Cardiac muscle cell (in vitro differentiated cells and primary cell): Measurements from ENCODE around the gene ACTR2. TPM values are rescaled to one million over a fixed set of nuclear protein-coding genes. Genes with fewer than 3 reads are reported as not detected.

ENCODE experiments used
- DNase-seq, 2 donors: peaks; one replicate each; pipeline versions ENCODE4 v3.0.0 to v3.0.0-alpha.2; 2010 to 2017; ENCODE audit warnings: low read depth in 1 of 2, low spot score in 1 of 2
- H3K27ac ChIP-seq: fragments of 200-600 bp; sonication (generic); 2 replicates; pipeline ENCODE4 v1.5.1; 2016
- H3K27me3 ChIP-seq: fragments of 200-600 bp; sonication (generic); 2 replicates; pipeline ENCODE4 v1.6.0; 2016; ENCODE audit warnings: control low read depth
- H3K36me3 ChIP-seq: fragments of 200-600 bp; sonication (generic); 2 replicates; pipeline ENCODE4 v1.5.1; 2016; ENCODE audit warnings: control low read depth
- H3K4me1 ChIP-seq: fragments of 200-600 bp; sonication (generic); 2 replicates; pipeline ENCODE4 v1.8.1; 2017; ENCODE audit warnings: low read depth, mild to moderate bottlenecking, mixed run types
- H3K4me3 ChIP-seq: fragments of 200-600 bp; sonication (generic); 2 replicates; pipeline ENCODE4 v1.5.1; 2016; ENCODE audit warnings: mild to moderate bottlenecking
- H3K9me3 ChIP-seq: fragments of 200-600 bp; sonication (generic); 2 replicates; pipeline ENCODE4 v1.5.1; 2017; ENCODE audit warnings: low read depth, mild to moderate bottlenecking, control low read depth
- polyA plus RNA-seq: library from polyadenylated mRNA; unstranded; fragments of >200 nt; fragmentation: Nextera tagmentation; extraction: Ambion mirVana; gene quantifications from 2 replicates; pipeline ENCODE4 v1.2.1, GENCODE V29; 2016
- total RNA-seq: library from RNA; depleted of rRNA; stranded (reverse); fragments of >200 nt; gene quantifications from 2 replicates; pipeline ENCODE4 v1.2.3, GENCODE V29; 2016
- TF ChIP-seq, protein P1 (sequence below): IDR thresholded peaks from 2 replicates; pipeline ENCODE4 v1.5.1; 2012; ENCODE audit warnings: low read depth, mild to moderate bottlenecking, low read length

ACTR2 gene
- total and polyA plus RNA-seq, 2 experiments from 2014 or later: 29.5 to 39.3 TPM

- peak; percentile 7 to 30 for DNase-seq
- no peaks in the 10 kb centered on the region for H3K4me1 ChIP-seq
- no peak overlapping the region for H3K27ac ChIP-seq
- no peaks in the 10 kb centered on the region for H3K9me3 ChIP-seq
- H3K36me3 ChIP-seq: no peaks in the 10 kb centered on the region
- TF ChIP-seq, protein P1, sequence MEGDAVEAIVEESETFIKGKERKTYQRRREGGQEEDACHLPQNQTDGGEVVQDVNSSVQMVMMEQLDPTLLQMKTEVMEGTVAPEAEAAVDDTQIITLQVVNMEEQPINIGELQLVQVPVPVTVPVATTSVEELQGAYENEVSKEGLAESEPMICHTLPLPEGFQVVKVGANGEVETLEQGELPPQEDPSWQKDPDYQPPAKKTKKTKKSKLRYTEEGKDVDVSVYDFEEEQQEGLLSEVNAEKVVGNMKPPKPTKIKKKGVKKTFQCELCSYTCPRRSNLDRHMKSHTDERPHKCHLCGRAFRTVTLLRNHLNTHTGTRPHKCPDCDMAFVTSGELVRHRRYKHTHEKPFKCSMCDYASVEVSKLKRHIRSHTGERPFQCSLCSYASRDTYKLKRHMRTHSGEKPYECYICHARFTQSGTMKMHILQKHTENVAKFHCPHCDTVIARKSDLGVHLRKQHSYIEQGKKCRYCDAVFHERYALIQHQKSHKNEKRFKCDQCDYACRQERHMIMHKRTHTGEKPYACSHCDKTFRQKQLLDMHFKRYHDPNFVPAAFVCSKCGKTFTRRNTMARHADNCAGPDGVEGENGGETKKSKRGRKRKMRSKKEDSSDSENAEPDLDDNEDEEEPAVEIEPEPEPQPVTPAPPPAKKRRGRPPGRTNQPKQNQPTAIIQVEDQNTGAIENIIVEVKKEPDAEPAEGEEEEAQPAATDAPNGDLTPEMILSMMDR: no peak
- H3K4me3 ChIP-seq: no peak overlapping the region
- H3K27me3 ChIP-seq: no peaks in the 10 kb centered on the region
These were observed 23.0 kb upstream of the ACTR2 start for GRCh38 chr2:65204461-65205210.

GRCh38 chr2:65212115-65212514 lies 15.5 kb upstream of the ACTR2 start:
- H3K9me3 ChIP-seq: no peaks in the 10 kb centered on the region
- no peak overlapping the region for H3K27ac ChIP-seq
- H3K27me3 ChIP-seq: no peaks in the 10 kb centered on the region
- H3K4me1 ChIP-seq: no peaks in the 10 kb centered on the region
- H3K36me3 ChIP-seq: no peaks in the 10 kb centered on the region
- TF ChIP-seq, protein P1: no peak
- DNase-seq: no peak
- H3K4me3 ChIP-seq: no peak overlapping the region

- Histone ChIP-seq H3K4me3 (no peak overlapping the region), H3K27ac (no peak overlapping the region), H3K4me1 (no peaks in the 10 kb centered on the region), H3K9me3 (no peaks in the 10 kb centered on the region), H3K36me3 (no peaks in the 10 kb centered on the region), H3K27me3 (no peaks in the 10 kb centered on the region)
- TF ChIP-seq, protein P1: no peak
- no peak for DNase-seq
These were observed 15.0 kb upstream of the ACTR2 start for GRCh38 chr2:65212619-65213018.

DNA sequence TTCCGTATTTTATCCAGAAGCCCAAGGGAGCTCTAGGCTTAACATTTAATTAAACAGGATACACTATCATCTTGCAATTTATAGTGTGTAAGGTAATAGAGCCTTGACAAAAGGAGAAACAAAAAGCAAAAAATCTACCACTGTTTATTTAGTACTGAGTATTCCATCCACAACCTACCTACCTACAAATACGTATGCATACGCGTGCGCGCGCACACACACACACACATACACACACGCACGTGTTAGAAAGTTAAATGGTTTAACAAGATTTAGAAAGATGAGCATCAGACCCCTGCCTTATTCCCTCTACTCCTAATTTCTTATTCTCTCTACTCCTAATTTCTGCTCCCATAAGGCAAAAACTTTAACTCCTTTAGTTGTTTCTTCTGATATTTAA lies 14.6 kb upstream of the ACTR2 start:
- H3K27me3 ChIP-seq: no peaks in the 10 kb centered on the region
- TF ChIP-seq, protein P1: no peak
- no peaks in the 10 kb centered on the region for H3K9me3 ChIP-seq
- no peaks in the 10 kb centered on the region for H3K4me1 ChIP-seq
- DNase-seq: no peak
- H3K36me3 ChIP-seq: no peaks in the 10 kb centered on the region
- H3K27ac ChIP-seq: no peak overlapping the region
- no peak overlapping the region for H3K4me3 ChIP-seq

DNA sequence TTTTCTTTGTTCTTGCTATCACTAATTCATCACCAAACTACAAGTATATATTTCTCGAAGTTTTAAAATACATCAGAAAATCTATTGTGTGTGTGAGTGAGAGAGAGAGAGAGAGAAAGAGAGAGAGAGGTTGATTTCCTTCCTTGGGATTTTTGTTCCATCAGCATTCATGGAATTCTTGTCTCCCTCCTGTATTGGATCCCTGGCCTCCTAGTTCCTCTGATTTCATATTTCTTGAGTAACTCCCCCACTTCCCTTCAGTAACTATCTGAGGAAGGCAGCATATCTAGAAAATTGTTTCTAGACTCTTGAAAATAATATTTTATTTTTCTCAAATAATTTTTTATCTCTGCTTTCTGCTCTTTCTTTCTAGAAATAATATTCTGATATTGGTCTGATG lies 13.3 kb upstream of the ACTR2 start:
- no peaks in the 10 kb centered on the region for H3K9me3 ChIP-seq
- no peaks in the 10 kb centered on the region for H3K36me3 ChIP-seq
- TF ChIP-seq, protein P1: no peak
- H3K27ac ChIP-seq: no peak overlapping the region
- DNase-seq: peak in 1 of 2 donors; percentile 48
- no peaks in the 10 kb centered on the region for H3K27me3 ChIP-seq
- H3K4me3 ChIP-seq: no peak overlapping the region
- H3K4me1 ChIP-seq: no peaks in the 10 kb centered on the region
